Measurements from ENCODE around the gene NAPG. TPM values are rescaled to one million over a fixed set of nuclear protein-coding genes. Genes with fewer than 3 reads are reported as not detected.
A peak's percentile ranks its signal among the peaks of the same experiment; 100 is the strongest.

The NAPG gene
- total and polyA plus RNA-seq, 10 of the 15 experiments (the other 5 are each of a cell fraction or from before 2014, with no cell fraction given) = 20.5 to 34.8 (median 24.0) TPM

- no peak for TF ChIP-seq EZH2 (IDR thresholded peaks at IDR 0.05; ENCODE audit: borderline replicate concordance, control insufficient read depth, low read depth, low read length)
- no peak for TF ChIP-seq LARP7 (IDR thresholded peaks at IDR 0.05)
- TF ChIP-seq BMI1 (IDR thresholded peaks at IDR 0.05; ENCODE audit: borderline replicate concordance) = no peak
These were observed 43.4 kb upstream of the NAPG start (continued) for GRCh38 chr18:10482363-10482984.

DNA sequence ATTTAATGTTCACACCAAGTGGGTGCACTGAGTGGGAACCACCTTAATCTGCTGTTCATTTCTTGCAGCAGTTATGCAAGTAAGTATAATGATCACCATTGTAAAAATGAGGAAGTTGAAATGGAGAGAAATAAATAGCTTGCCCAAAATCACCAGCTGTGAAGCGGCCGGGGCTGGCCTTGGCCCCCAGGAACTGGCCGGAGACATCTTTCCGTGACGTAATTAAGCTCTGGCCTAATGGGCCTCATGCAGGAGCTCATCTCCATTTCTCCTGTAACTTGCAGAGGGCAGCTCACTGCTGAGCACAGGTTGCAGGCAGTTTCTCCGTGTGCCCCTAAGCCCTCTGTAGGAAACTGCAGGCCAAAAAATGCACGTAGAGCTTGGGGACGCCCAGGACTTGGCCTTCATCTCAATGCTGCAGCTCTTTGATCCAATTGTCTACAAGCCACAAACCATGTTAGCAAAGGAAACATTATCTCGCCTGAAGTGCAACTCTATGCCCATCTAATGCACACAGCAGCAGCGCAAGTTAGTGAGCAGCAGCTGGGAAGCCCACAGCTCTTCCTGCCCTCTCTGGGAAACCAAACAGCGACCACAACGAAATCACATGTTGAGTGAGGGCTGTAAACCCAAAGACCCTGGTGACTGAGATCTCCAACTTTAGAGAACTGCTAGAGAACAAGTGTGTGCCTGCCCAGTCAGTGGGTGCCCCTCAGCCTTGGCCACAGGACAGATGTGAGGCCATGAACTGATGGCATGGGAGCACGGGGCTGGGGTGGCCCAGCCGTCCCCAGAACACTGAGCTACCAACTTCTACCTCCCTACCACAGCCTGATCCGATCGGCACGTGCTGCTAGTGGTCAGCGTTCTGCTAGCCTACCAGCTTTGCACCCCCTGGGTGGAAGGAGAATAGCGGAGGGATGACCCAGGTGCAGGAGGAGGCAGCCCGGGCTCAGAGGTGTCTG lies 42.6 kb upstream of the NAPG start:
- FAIRE-seq (peak; percentile 88), DNase-seq (ENCODE audit: low read depth, low spot score) (peak; percentile 73), ATAC-seq (peak; percentile 90)
- H4K20me1 ChIP-seq (ENCODE audit: control insufficient read depth, insufficient read depth) = no peaks in the 10 kb centered on the region
- peak overlapping the region; percentile 70 for H3K27ac ChIP-seq (ENCODE audit: control insufficient read depth, insufficient read depth)
- H3K9ac ChIP-seq (ENCODE audit: control insufficient read depth, insufficient read depth, low read length) = no peak overlapping the region
- SMC1A ChIA-PET (ENCODE audit: uncharacterized antibody, unreplicated experiment) = interaction anchor here (0.5 to 8.1 kb wide), 15 partner anchors 8 to 298 kb away, joined by 3 to 67 read pairs (median 5); partner anchors contain the start of gene NAPG
- RAD21 ChIA-PET (ENCODE audit: unreplicated experiment) = interaction anchor here (0.8 to 3.0 kb wide), 12 partner anchors 8 to 509 kb away, joined by 3 to 13 read pairs (median 4); no protein-coding TSS in a partner anchor
- no peaks in the 10 kb centered on the region; a peak in 1 of 4 replicates for H3K27me3 ChIP-seq (replicated peaks in 1 of 2; ENCODE audit: control insufficient read depth in 2 of 2, insufficient read depth in 2 of 2, low read length in 1 of 2)
- CTCF ChIA-PET = interaction anchor here (0.8 to 3.2 kb wide), 13 partner anchors 8 to 671 kb away, joined by 3 to 12 read pairs (median 5); partner anchors contain the start of gene NAPG
- H3K4me1 ChIP-seq (ENCODE audit: control insufficient read depth, insufficient read depth, low read length) = peaks cover 22% of the 10 kb centered on the region
- 30% methylated on average over 20 of the region's 20 CpGs for WGBS (ENCODE audit: insufficient coverage, insufficient replicate concordance, low lambda C conversion rate, missing lambda C conversion rate)
- no TSS peak for BruUV-seq (replicated peaks)
- in situ Hi-C loops (cut with MboI) (no loop called here), intact Hi-C loops (cut with micrococcal nuclease; ENCODE audit: unreplicated experiment) (loop anchor here (10.0 kb wide), 1 partner anchor 88 kb away; no protein-coding TSS in a partner anchor)
- H3K4me2 ChIP-seq (ENCODE audit: control insufficient read depth, insufficient read depth) = peak overlapping the region; percentile 82
- no peaks in the 10 kb centered on the region for H3K36me3 ChIP-seq (ENCODE audit: control insufficient read depth in 2 of 2, insufficient read depth in 2 of 2, low read length in 1 of 2)
- H2AFZ ChIP-seq (ENCODE audit: control insufficient read depth, low read depth, low read length) = peak overlapping the region; percentile 82
- H3K9me3 ChIP-seq (replicated peaks; ENCODE audit: control insufficient read depth, insufficient read depth, low read length) = no peaks in the 10 kb centered on the region
- H3K79me2 ChIP-seq (ENCODE audit: control insufficient read depth, insufficient read depth, low read length) = no peaks in the 10 kb centered on the region
- peak overlapping the region; percentile 10; the same call in 1 of the 2 replicates for H3K4me3 ChIP-seq
- POLR2A ChIA-PET = interaction anchor here (0.6 to 1.0 kb wide), 4 partner anchors 8 to 1481 kb away, joined by 3 to 5 read pairs (median 3); partner anchors contain the start of gene TWSG1
- TF ChIP-seq, protein P1, sequence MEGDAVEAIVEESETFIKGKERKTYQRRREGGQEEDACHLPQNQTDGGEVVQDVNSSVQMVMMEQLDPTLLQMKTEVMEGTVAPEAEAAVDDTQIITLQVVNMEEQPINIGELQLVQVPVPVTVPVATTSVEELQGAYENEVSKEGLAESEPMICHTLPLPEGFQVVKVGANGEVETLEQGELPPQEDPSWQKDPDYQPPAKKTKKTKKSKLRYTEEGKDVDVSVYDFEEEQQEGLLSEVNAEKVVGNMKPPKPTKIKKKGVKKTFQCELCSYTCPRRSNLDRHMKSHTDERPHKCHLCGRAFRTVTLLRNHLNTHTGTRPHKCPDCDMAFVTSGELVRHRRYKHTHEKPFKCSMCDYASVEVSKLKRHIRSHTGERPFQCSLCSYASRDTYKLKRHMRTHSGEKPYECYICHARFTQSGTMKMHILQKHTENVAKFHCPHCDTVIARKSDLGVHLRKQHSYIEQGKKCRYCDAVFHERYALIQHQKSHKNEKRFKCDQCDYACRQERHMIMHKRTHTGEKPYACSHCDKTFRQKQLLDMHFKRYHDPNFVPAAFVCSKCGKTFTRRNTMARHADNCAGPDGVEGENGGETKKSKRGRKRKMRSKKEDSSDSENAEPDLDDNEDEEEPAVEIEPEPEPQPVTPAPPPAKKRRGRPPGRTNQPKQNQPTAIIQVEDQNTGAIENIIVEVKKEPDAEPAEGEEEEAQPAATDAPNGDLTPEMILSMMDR (IDR thresholded peaks at IDR 0.05 in 2 of 3, conservative IDR thresholded peaks at IDR 0.05 in 1 of 3; ENCODE audit: control insufficient read depth in 2 of 3, extremely low read depth in 1 of 3, insufficient read depth in 1 of 3, low read depth in 3 of 3, low read length in 3 of 3) = no peak
- TF ChIP-seq POU2F2 (IDR thresholded peaks at IDR 0.05; ENCODE audit: borderline replicate concordance, low read depth, low read length) (no peak), NBN (IDR thresholded peaks at IDR 0.05) (peak; percentile 80), HCFC1 (IDR thresholded peaks at IDR 0.05; ENCODE audit: low read length) (no peak), POLR2AphosphoS2 (IDR thresholded peaks at IDR 0.05; ENCODE audit: low read depth, low read length) (no peak), ATF2 (IDR thresholded peaks at IDR 0.05; ENCODE audit: low read length) (peak; percentile 78), CREB1 (IDR thresholded peaks at IDR 0.05; ENCODE audit: low read depth) (peak; percentile 51; the same call in 1 of the 2 replicates), SKIL (IDR thresholded peaks at IDR 0.05; ENCODE audit: low read depth, poor library complexity, severe bottlenecking) (no peak), RCOR1 (conservative IDR thresholded peaks at IDR 0.05; ENCODE audit: low read depth, low read length) (0 out of 2 replicates have a peak, but pooled peaks have one; percentile 34), DPF2 (IDR thresholded peaks at IDR 0.05) (peak; percentile 76), ZNF384 (IDR thresholded peaks at IDR 0.05; ENCODE audit: borderline replicate concordance, low read depth, low read length) (no peak)

Data from GM12878 (cell line).